ENCODE results near the gene SMYD2.

Gene SMYD2

GRCh38 chr1:214270097-214270650, 10.8 kb upstream of the SMYD2 start:
- TF ChIP-seq SIN3A (IDR thresholded peaks at IDR 0.05; ENCODE audit: borderline replicate concordance, insufficient read depth, low read length): no peak

- TF ChIP-seq SIN3A (IDR thresholded peaks at IDR 0.05; ENCODE audit: borderline replicate concordance, insufficient read depth, low read length): no peak
- no peak for TF ChIP-seq TAF1 (IDR thresholded peaks at IDR 0.05; ENCODE audit: borderline replicate concordance, insufficient read depth, low read length)
- no peak for TF ChIP-seq REST (IDR thresholded peaks at IDR 0.05; ENCODE audit: insufficient read depth in 1 of 2, low read depth in 2 of 2, low read length in 2 of 2)
- TF ChIP-seq FOXP2 (optimal IDR thresholded peaks at IDR 0.05; ENCODE audit: borderline replicate concordance, extremely low read depth, extremely low read length, insufficient read depth): no peak
- no peak for TF ChIP-seq POLR2AphosphoS5 (IDR thresholded peaks at IDR 0.05; ENCODE audit: low read depth, low read length)
Observed at GRCh38 chr1:214271174-214271858, 9.6 kb upstream of the SMYD2 start.

- no peak for TF ChIP-seq REST (IDR thresholded peaks at IDR 0.05; ENCODE audit: insufficient read depth in 1 of 2, low read depth in 2 of 2, low read length in 2 of 2)
- no peak for TF ChIP-seq TAF1 (IDR thresholded peaks at IDR 0.05; ENCODE audit: borderline replicate concordance, insufficient read depth, low read length)
- no peak for TF ChIP-seq SIN3A (IDR thresholded peaks at IDR 0.05; ENCODE audit: borderline replicate concordance, insufficient read depth, low read length)
- no peak for TF ChIP-seq FOXP2 (optimal IDR thresholded peaks at IDR 0.05; ENCODE audit: borderline replicate concordance, extremely low read depth, extremely low read length, insufficient read depth)
- TF ChIP-seq POLR2AphosphoS5 (IDR thresholded peaks at IDR 0.05; ENCODE audit: low read depth, low read length): no peak
Observed at GRCh38 chr1:214271995-214272731, 8.8 kb upstream of the SMYD2 start.

- TF ChIP-seq REST (IDR thresholded peaks at IDR 0.05; ENCODE audit: insufficient read depth in 1 of 2, low read depth in 2 of 2, low read length in 2 of 2): no peak
- TF ChIP-seq FOXP2 (optimal IDR thresholded peaks at IDR 0.05; ENCODE audit: borderline replicate concordance, extremely low read depth, extremely low read length, insufficient read depth): no peak
- TF ChIP-seq TAF1 (IDR thresholded peaks at IDR 0.05; ENCODE audit: borderline replicate concordance, insufficient read depth, low read length): no peak
- no peak for TF ChIP-seq POLR2AphosphoS5 (IDR thresholded peaks at IDR 0.05; ENCODE audit: low read depth, low read length)
- no peak for TF ChIP-seq SIN3A (IDR thresholded peaks at IDR 0.05; ENCODE audit: borderline replicate concordance, insufficient read depth, low read length)
Observed at GRCh38 chr1:214272964-214273533, 7.9 kb upstream of the SMYD2 start.

GRCh38 chr1:214276786-214277185, 4.2 kb upstream of the SMYD2 start:
- TF ChIP-seq SIN3A (IDR thresholded peaks at IDR 0.05; ENCODE audit: borderline replicate concordance, insufficient read depth, low read length): no peak
- no peak for TF ChIP-seq REST (IDR thresholded peaks at IDR 0.05; ENCODE audit: insufficient read depth in 1 of 2, low read depth in 2 of 2, low read length in 2 of 2)
- no peak for TF ChIP-seq POLR2AphosphoS5 (IDR thresholded peaks at IDR 0.05; ENCODE audit: low read depth, low read length)
- no peak for TF ChIP-seq FOXP2 (optimal IDR thresholded peaks at IDR 0.05; ENCODE audit: borderline replicate concordance, extremely low read depth, extremely low read length, insufficient read depth)
- no peak for TF ChIP-seq TAF1 (IDR thresholded peaks at IDR 0.05; ENCODE audit: borderline replicate concordance, insufficient read depth, low read length)
